ENCODE results near the gene DPYD. TPM values are rescaled to one million over a fixed set of nuclear protein-coding genes. Genes with fewer than 3 reads are reported as not detected.

DPYD gene
- total RNA-seq, 2 donors from 2014 or later = 9.2 to 17.5 TPM

DNA sequence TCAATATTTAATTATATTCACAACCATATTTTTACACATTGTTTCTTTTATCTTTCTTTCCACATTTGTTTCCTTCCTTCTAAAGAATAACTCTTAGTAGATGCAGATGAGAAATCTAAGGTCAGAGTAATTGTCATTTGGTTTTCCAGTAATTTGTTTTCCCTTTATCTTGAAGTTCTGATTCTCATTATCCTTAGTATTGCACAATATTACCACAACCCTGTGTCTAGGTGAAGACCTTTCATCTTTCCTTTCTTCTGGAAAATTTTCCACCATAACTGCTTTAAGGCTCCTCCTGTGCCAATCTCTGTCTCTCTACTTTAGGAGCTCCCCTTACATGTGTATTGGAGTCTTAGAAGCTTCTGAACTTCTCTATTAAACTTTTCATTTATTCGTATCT, 209.0 kb downstream of the DPYD start:
- WGBS, 2 experiments (ENCODE audit: insufficient coverage in 1 of 2, insufficient read length in 1 of 2) = 100% methylated on average over 1 of the region's 1 CpG; no CpG with 5 or more reads in 1 of the 2 experiments
- no peak overlapping the region for H3K27ac ChIP-seq (ENCODE audit: low read depth, low read length)
- Mint-ChIP-seq H3K4me3 (no peak overlapping the region), H3K27ac (no peak overlapping the region), H3K9me3 (no peaks in the 10 kb centered on the region), H3K36me3 (ENCODE audit: low read depth) (no peaks in the 10 kb centered on the region), H3K4me1 (no peaks in the 10 kb centered on the region), H3K27me3 (ENCODE audit: insufficient read depth) (no peaks in the 10 kb centered on the region)
- no peak overlapping the region for H3K4me3 ChIP-seq (ENCODE audit: low read length)
- no peaks in the 10 kb centered on the region for H3K27me3 ChIP-seq (ENCODE audit: control insufficient read depth, insufficient read depth, low read length, poor library complexity, severe bottlenecking)
- H3K36me3 ChIP-seq (ENCODE audit: control insufficient read depth, insufficient read depth, low read length) = no peaks in the 10 kb centered on the region
- DNase-seq = no peak
- no peaks in the 10 kb centered on the region for H3K4me1 ChIP-seq (ENCODE audit: control insufficient read depth, insufficient read depth, low read length)
- no peak overlapping the region for H3K9ac ChIP-seq (ENCODE audit: extremely low read depth, low read length, poor library complexity, severe bottlenecking)
- H3K9me3 ChIP-seq (ENCODE audit: control insufficient read depth, low read length) = no peaks in the 10 kb centered on the region
- TF ChIP-seq, protein P1, sequence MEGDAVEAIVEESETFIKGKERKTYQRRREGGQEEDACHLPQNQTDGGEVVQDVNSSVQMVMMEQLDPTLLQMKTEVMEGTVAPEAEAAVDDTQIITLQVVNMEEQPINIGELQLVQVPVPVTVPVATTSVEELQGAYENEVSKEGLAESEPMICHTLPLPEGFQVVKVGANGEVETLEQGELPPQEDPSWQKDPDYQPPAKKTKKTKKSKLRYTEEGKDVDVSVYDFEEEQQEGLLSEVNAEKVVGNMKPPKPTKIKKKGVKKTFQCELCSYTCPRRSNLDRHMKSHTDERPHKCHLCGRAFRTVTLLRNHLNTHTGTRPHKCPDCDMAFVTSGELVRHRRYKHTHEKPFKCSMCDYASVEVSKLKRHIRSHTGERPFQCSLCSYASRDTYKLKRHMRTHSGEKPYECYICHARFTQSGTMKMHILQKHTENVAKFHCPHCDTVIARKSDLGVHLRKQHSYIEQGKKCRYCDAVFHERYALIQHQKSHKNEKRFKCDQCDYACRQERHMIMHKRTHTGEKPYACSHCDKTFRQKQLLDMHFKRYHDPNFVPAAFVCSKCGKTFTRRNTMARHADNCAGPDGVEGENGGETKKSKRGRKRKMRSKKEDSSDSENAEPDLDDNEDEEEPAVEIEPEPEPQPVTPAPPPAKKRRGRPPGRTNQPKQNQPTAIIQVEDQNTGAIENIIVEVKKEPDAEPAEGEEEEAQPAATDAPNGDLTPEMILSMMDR (conservative IDR thresholded peaks at IDR 0.05) = no peak

DNA sequence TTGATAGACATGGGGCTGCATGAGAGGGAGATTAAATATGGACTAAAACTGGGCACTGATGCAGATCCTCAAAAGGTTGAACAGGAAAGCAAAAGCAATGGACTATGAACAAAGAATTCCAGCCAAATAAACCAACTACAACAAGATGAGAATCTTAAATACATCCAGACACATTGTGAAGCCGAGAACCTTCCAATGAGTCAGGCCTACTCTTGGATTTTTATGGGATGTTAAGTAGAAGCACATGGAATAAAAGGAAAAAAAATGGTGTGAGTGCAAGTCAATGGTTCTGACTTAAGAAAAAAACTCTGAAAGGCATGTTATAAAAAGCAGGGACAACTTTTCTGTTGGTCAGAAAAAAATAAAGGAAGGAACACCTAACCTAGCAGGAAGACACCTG, 227.2 kb downstream of the DPYD start:
- Mint-ChIP-seq H3K4me3 (no peak overlapping the region), H3K27ac (no peak overlapping the region), H3K4me1 (peaks cover 4% of the 10 kb centered on the region), H3K36me3 (ENCODE audit: low read depth) (no peaks in the 10 kb centered on the region), H3K27me3 (ENCODE audit: insufficient read depth) (no peaks in the 10 kb centered on the region), H3K9me3 (no peaks in the 10 kb centered on the region)
- Histone ChIP-seq H3K9ac (ENCODE audit: extremely low read depth, low read length, poor library complexity, severe bottlenecking) (no peak overlapping the region), H3K27me3 (ENCODE audit: control insufficient read depth, insufficient read depth, low read length, poor library complexity, severe bottlenecking) (no peaks in the 10 kb centered on the region), H3K9me3 (ENCODE audit: control insufficient read depth, low read length) (no peaks in the 10 kb centered on the region), H3K27ac (ENCODE audit: low read depth, low read length) (no peak overlapping the region), H3K4me3 (ENCODE audit: low read length) (no peak overlapping the region), H3K36me3 (ENCODE audit: control insufficient read depth, insufficient read depth, low read length) (no peaks in the 10 kb centered on the region), H3K4me1 (ENCODE audit: control insufficient read depth, insufficient read depth, low read length) (no peaks in the 10 kb centered on the region)
- WGBS, 2 experiments (ENCODE audit: insufficient coverage in 1 of 2, insufficient read length in 1 of 2) = 83% methylated on average over 1 of the region's 1 CpG; no CpG with 5 or more reads in 1 of the 2 experiments
- DNase-seq = no peak
- TF ChIP-seq, protein P1 (conservative IDR thresholded peaks at IDR 0.05) = no peak

DNA sequence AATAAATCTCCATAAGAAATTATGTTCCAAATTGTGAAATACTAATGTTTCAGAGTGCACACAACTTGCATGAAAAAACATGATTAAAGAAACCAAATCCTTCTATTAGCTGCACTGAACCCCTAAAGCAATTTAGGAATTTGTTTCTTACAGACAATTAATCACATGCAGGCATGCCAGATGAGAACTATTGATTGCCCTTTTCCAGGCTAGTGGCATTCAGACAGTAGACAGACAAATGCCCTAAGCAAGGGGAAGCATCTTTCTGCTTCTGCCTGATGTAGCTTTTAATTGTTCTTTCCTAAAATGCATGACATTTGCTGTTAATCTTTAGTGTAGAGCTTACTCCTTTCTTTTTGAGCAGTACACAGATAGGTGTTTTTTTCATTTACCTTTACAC, 229.5 kb downstream of the DPYD start:
- H3K4me1 ChIP-seq (ENCODE audit: control insufficient read depth, insufficient read depth, low read length) = no peaks in the 10 kb centered on the region
- H3K27ac ChIP-seq (ENCODE audit: low read depth, low read length) = no peak overlapping the region
- Mint-ChIP-seq H3K4me3 (no peak overlapping the region), H3K36me3 (ENCODE audit: low read depth) (peaks cover 2% of the 10 kb centered on the region), H3K9me3 (peaks cover 2% of the 10 kb centered on the region), H3K4me1 (no peaks in the 10 kb centered on the region), H3K27ac (no peak overlapping the region), H3K27me3 (ENCODE audit: insufficient read depth) (no peaks in the 10 kb centered on the region)
- H3K27me3 ChIP-seq (ENCODE audit: control insufficient read depth, insufficient read depth, low read length, poor library complexity, severe bottlenecking) = no peaks in the 10 kb centered on the region
- TF ChIP-seq, protein P1 (conservative IDR thresholded peaks at IDR 0.05) = no peak
- H3K9ac ChIP-seq (ENCODE audit: extremely low read depth, low read length, poor library complexity, severe bottlenecking) = no peak overlapping the region
- H3K9me3 ChIP-seq (ENCODE audit: control insufficient read depth, low read length) = no peaks in the 10 kb centered on the region
- H3K36me3 ChIP-seq (ENCODE audit: control insufficient read depth, insufficient read depth, low read length) = no peaks in the 10 kb centered on the region
- H3K4me3 ChIP-seq (ENCODE audit: low read length) = no peak overlapping the region
- DNase-seq = no peak

All from endodermal cell (in vitro differentiated cells).